MM.1S (cell line): ENCODE data around the gene LSM10.
A peak's percentile ranks its signal among the peaks of the same experiment; 100 is the strongest.

Experiments
- DNase-seq: peaks from one replicate; pipeline ENCODE4 v3.0.0-alpha.2; 2015
- H2AFZ ChIP-seq: fragments of 300-600 bp; sonication (generic); 2 replicates; pipeline ENCODE4 v1.6.0; 2016; ENCODE audit warnings: antibody characterized with exemption, low read length
- H3F3A ChIP-seq: fragments of 300-600 bp; sonication (generic); 2 replicates; pipeline ENCODE4 v1.6.1; 2016; ENCODE audit warnings: mild to moderate bottlenecking, antibody characterized with exemption, low read length, moderate library complexity, mixed read lengths; ENCODE audit not compliant: insufficient read depth
- H3K27ac ChIP-seq: fragments of 300-600 bp; sonication (generic); 2 replicates; pipeline ENCODE4 v1.5.1; 2016; ENCODE audit warnings: mild to moderate bottlenecking, low read length
- H3K27me3 ChIP-seq: fragments of 300-600 bp; sonication (generic); replicated peaks from 2 replicates; pipeline ENCODE4 v1.6.0; 2016; ENCODE audit warnings: low read length; ENCODE audit not compliant: insufficient read depth
- H3K36me3 ChIP-seq: fragments of 300-600 bp; sonication (generic); replicated peaks from 2 replicates; pipeline ENCODE4 v1.6.1; 2016; ENCODE audit warnings: mild to moderate bottlenecking, low read length, mixed read lengths; ENCODE audit not compliant: insufficient read depth
- H3K4me1 ChIP-seq: fragments of 300-600 bp; sonication (generic); 2 replicates; pipeline ENCODE4 v1.6.1; 2016; ENCODE audit warnings: low read length, mixed read lengths
- H3K4me2 ChIP-seq: fragments of 300-600 bp; sonication (generic); 2 replicates; pipeline ENCODE4 v1.6.0; 2016; ENCODE audit warnings: low read depth, low read length
- H3K4me3 ChIP-seq: fragments of 300-600 bp; sonication (generic); 2 replicates; pipeline ENCODE4 v1.5.1; 2016; ENCODE audit warnings: low read length, mixed read lengths
- H3K79me2 ChIP-seq: fragments of 300-600 bp; sonication (generic); 2 replicates; pipeline ENCODE4 v1.6.1; 2016; ENCODE audit warnings: mixed run types, low read length, mixed read lengths
- H3K9ac ChIP-seq: fragments of 300-600 bp; sonication (generic); 2 replicates; pipeline ENCODE4 v1.6.1; 2016; ENCODE audit warnings: low read length, mixed read lengths
- H3K9me2 ChIP-seq: fragments of 300-600 bp; sonication (generic); replicated peaks from 2 replicates; pipeline ENCODE4 v1.6.1; 2016; ENCODE audit warnings: mild to moderate bottlenecking, low read length, mixed read lengths; ENCODE audit not compliant: insufficient read depth
- H3K9me3 ChIP-seq: fragments of 300-600 bp; sonication (generic); replicated peaks from 2 replicates; pipeline ENCODE4 v1.6.1; 2016; ENCODE audit warnings: mild to moderate bottlenecking, low read length, mixed read lengths; ENCODE audit not compliant: insufficient read depth
- H4K20me1 ChIP-seq: fragments of 300-600 bp; sonication (generic); 2 replicates; pipeline ENCODE4 v1.6.1; 2016; ENCODE audit warnings: mild to moderate bottlenecking, low read length, moderate library complexity, mixed read lengths; ENCODE audit not compliant: insufficient read depth
- CTCF ChIP-seq: fragments of 300-600 bp; sonication (generic); IDR thresholded peaks from 2 replicates; pipeline ENCODE4 v1.5.1; 2016; ENCODE audit warnings: antibody characterized with exemption, low read length, mixed read lengths
- EZH2 ChIP-seq: fragments of 300-600 bp; sonication (generic); optimal IDR thresholded peaks from 2 replicates; pipeline ENCODE3; 2017; ENCODE audit warnings: low read depth, mild to moderate bottlenecking, antibody characterized with exemption, low read length, mixed read lengths
- EZH2phosphoT487 ChIP-seq: fragments of 300-600 bp; sonication (generic); IDR thresholded peaks from 2 replicates; pipeline ENCODE4 v1.6.1; 2018; ENCODE audit warnings: antibody characterized with exemption, low read length

Gene LSM10

GRCh38 chr1:36446271-36446670 lies 48.6 kb upstream of the LSM10 start:
- H2AFZ ChIP-seq, result no peak overlapping the region
- DNase-seq, result no peak
- no peak overlapping the region for H3K27ac ChIP-seq
- no peaks in the 10 kb centered on the region for H3K36me3 ChIP-seq
- no peak overlapping the region for H3K4me2 ChIP-seq
- H3K9ac ChIP-seq, result no peak overlapping the region
- no peaks in the 10 kb centered on the region for H4K20me1 ChIP-seq
- H3K79me2 ChIP-seq, result no peaks in the 10 kb centered on the region
- no peaks in the 10 kb centered on the region for H3K9me3 ChIP-seq
- no peaks in the 10 kb centered on the region for H3K9me2 ChIP-seq
- H3K4me3 ChIP-seq, result no peak overlapping the region
- no peaks in the 10 kb centered on the region for H3K27me3 ChIP-seq
- no peaks in the 10 kb centered on the region for H3F3A ChIP-seq
- TF ChIP-seq CTCF (peak; percentile 35), EZH2phosphoT487 (no peak), EZH2 (no peak)
- no peaks in the 10 kb centered on the region for H3K4me1 ChIP-seq

GRCh38 chr1:36443297-36443696 lies 45.6 kb upstream of the LSM10 start:
- H3K4me2 ChIP-seq, result no peak overlapping the region
- no peaks in the 10 kb centered on the region for H3K27me3 ChIP-seq
- H2AFZ ChIP-seq, result no peak overlapping the region
- H4K20me1 ChIP-seq, result no peaks in the 10 kb centered on the region
- TF ChIP-seq CTCF (no peak), EZH2phosphoT487 (no peak), EZH2 (no peak)
- H3K9me3 ChIP-seq, result no peaks in the 10 kb centered on the region
- no peaks in the 10 kb centered on the region for H3K79me2 ChIP-seq
- H3K4me3 ChIP-seq, result no peak overlapping the region
- H3K9me2 ChIP-seq, result no peaks in the 10 kb centered on the region
- no peaks in the 10 kb centered on the region for H3K36me3 ChIP-seq
- H3K27ac ChIP-seq, result no peak overlapping the region
- no peaks in the 10 kb centered on the region for H3F3A ChIP-seq
- no peak for DNase-seq
- H3K4me1 ChIP-seq, result no peaks in the 10 kb centered on the region
- H3K9ac ChIP-seq, result no peak overlapping the region

GRCh38 chr1:36442337-36442736 lies 44.6 kb upstream of the LSM10 start:
- Histone ChIP-seq H2AFZ (no peak overlapping the region), H3K4me1 (no peaks in the 10 kb centered on the region), H3K79me2 (no peaks in the 10 kb centered on the region), H3K9ac (no peak overlapping the region), H3K27ac (no peak overlapping the region), H3K9me3 (no peaks in the 10 kb centered on the region), H3K4me3 (no peak overlapping the region), H3F3A (no peaks in the 10 kb centered on the region), H3K27me3 (no peaks in the 10 kb centered on the region), H3K9me2 (no peaks in the 10 kb centered on the region), H4K20me1 (no peaks in the 10 kb centered on the region), H3K4me2 (no peak overlapping the region), H3K36me3 (no peaks in the 10 kb centered on the region)
- DNase-seq, result no peak
- TF ChIP-seq EZH2, result no peak
- TF ChIP-seq EZH2phosphoT487, result no peak
- TF ChIP-seq CTCF, result no peak
